K562 (cell line): ENCODE measurements around the gene SGK1. TPM values are rescaled to one million over a fixed set of nuclear protein-coding genes. Genes with fewer than 3 reads are reported as not detected.
A peak's percentile ranks its signal among the peaks of the same experiment; 100 is the strongest.

Experiments
- CBFA2T2 ChIP-seq: fragments of 450-650 bp; conservative IDR thresholded peaks from 2 replicates; pipeline ENCODE4 v1.6.1; 2017; ENCODE audit warnings: mild to moderate bottlenecking
- CBX3 ChIP-seq, 2 experiments: IDR thresholded peaks; 1 replicate in 1 of 2; 2 replicates in 1 of 2; pipeline ENCODE4 v1.6.1; 2012; ENCODE audit warnings: inconsistent platforms in 2 of 2, low read length in 2 of 2, borderline replicate concordance in 1 of 2, control low read depth in 1 of 2
- CEBPG ChIP-seq, 3 experiments: fragments of 200-800 bp in 1 of 3; sonication (Bioruptor generic) in 1 of 3; sonication (generic) in 1 of 3; formaldehyde crosslinking in 1 of 3; IDR thresholded peaks in 2 of 3; conservative IDR thresholded peaks in 1 of 3; 2 replicates each; pipeline versions ENCODE4 v1.6.1 to v1.8.0; 2016 to 2022; ENCODE audit warnings: missing compliant biosample characterization in 2 of 3, missing genetic modification characterization in 2 of 3, mild to moderate bottlenecking in 1 of 3, missing genetic modification reagents in 1 of 3
- EP300 ChIP-seq: IDR thresholded peaks from 2 replicates; pipeline ENCODE4 v1.6.1; 2012; ENCODE audit warnings: low read length, improper control_type of control experiment
- FOXA3 ChIP-seq, 2 experiments: fragments of 450-650 bp in 1 of 2; sonication (generic) in 1 of 2; formaldehyde crosslinking; IDR thresholded peaks in 1 of 2; conservative IDR thresholded peaks in 1 of 2; 2 replicates each; pipeline versions ENCODE4 v1.4.0 to v1.8.0; 2020 to 2022; ENCODE audit warnings: mild to moderate bottlenecking in 2 of 2, missing genetic modification reagents in 1 of 2
- FOXP1 ChIP-seq: sonication (generic); formaldehyde crosslinking; IDR thresholded peaks from 2 replicates; pipeline ENCODE4 v1.8.0; 2022; ENCODE audit warnings: mild to moderate bottlenecking, missing genetic modification reagents
- GABPA ChIP-seq: fragments of 200-800 bp; sonication (Bioruptor generic); conservative IDR thresholded peaks from 2 replicates; pipeline ENCODE4 v1.6.1; 2016; ENCODE audit warnings: low read depth, missing genetic modification characterization, missing compliant biosample characterization
- GATA2 ChIP-seq: sonication (generic); formaldehyde crosslinking; IDR thresholded peaks from 2 replicates; pipeline ENCODE4 v1.4.0; 2020; ENCODE audit warnings: mild to moderate bottlenecking, missing genetic modification reagents
- HNRNPLL ChIP-seq: fragments of 200-400 bp; formaldehyde crosslinking; IDR thresholded peaks from 2 replicates; pipeline ENCODE4 v1.6.1; 2017; ENCODE audit warnings: low read length, low read depth, mild to moderate bottlenecking; ENCODE audit not compliant: poor library complexity, severe bottlenecking
- KDM1A ChIP-seq, 2 experiments: fragments of 450-650 bp; IDR thresholded peaks; 2 replicates each; pipeline ENCODE4 v1.6.1; 2016; ENCODE audit warnings: mild to moderate bottlenecking in 2 of 2
- MAFG ChIP-seq: fragments of 450-650 bp; conservative IDR thresholded peaks from 2 replicates; pipeline ENCODE4 v1.6.1; 2016; ENCODE audit warnings: missing genetic modification characterization, missing compliant biosample characterization
- MAZ ChIP-seq, 2 experiments: fragments of 450-650 bp in 1 of 2; sonication (generic) in 1 of 2; formaldehyde crosslinking; IDR thresholded peaks in 1 of 2; conservative IDR thresholded peaks in 1 of 2; 2 replicates each; pipeline versions ENCODE4 v1.4.0 to v1.5.0; 2020; ENCODE audit warnings: mild to moderate bottlenecking in 1 of 2, missing genetic modification reagents in 1 of 2
- PCBP2 ChIP-seq: fragments of 200-400 bp; formaldehyde crosslinking; IDR thresholded peaks from 2 replicates; pipeline ENCODE4 v1.6.1; 2018; ENCODE audit warnings: low read length, low read depth, mild to moderate bottlenecking, moderate library complexity; ENCODE audit not compliant: poor library complexity, severe bottlenecking
- TSC22D4 ChIP-seq: fragments of 450-650 bp; IDR thresholded peaks from 2 replicates; pipeline ENCODE4 v1.6.1; 2016; ENCODE audit warnings: missing genetic modification characterization, missing biosample characterization, control low read depth
- U2AF2 ChIP-seq: fragments of 200-400 bp; formaldehyde crosslinking; optimal IDR thresholded peaks from 2 replicates; pipeline ENCODE3; 2017; ENCODE audit warnings: low read depth, mild to moderate bottlenecking, low read length
- ZNF766 ChIP-seq: fragments of 200-800 bp; sonication (Bioruptor generic); conservative IDR thresholded peaks from 2 replicates; pipeline ENCODE4 v1.6.1; 2016; ENCODE audit warnings: missing genetic modification characterization, missing compliant biosample characterization
- polyA plus RNA-seq, 8 experiments: library from polyadenylated mRNA; depleted of rRNA in 4 of 8; stranded (reverse) in 5 of 8; unstranded in 3 of 8; fragments of >200 nt; fragmentation: Nextera tagmentation in 2 of 8; fragmentation: Illumina TruSeq in 1 of 8; extraction: Ambion mirVana in 2 of 8; extraction: Trizol in 1 of 8; gene quantifications; 2 replicates each; pipeline versions ENCODE4 v1.2.1 to v1.2.3, GENCODE V29; 2011 to 2014; ENCODE audit warnings: inconsistent platforms in 1 of 8, missing spikeins in 1 of 8
- total RNA-seq, 7 experiments: library from RNA; depleted of rRNA in 6 of 7; stranded (reverse); fragments of >200 nt in 6 of 7; fragmentation: Illumina TruSeq in 2 of 7; extraction: Trizol in 2 of 7; gene quantifications; 2 replicates each; pipeline versions ENCODE4 v1.2.1 to v1.2.3, GENCODE V29; 2011 to 2021; ENCODE audit warnings: low replicate concordance in 1 of 7
- TF ChIP-seq, protein P1 (sequence below): IDR thresholded peaks from 3 replicates; pipeline ENCODE4 v1.6.1; 2011; ENCODE audit warnings: borderline replicate concordance, mild to moderate bottlenecking; ENCODE audit not compliant: insufficient read length, insufficient read depth
- TF ChIP-seq, protein P2 (sequence below), 2 experiments: IDR thresholded peaks; 2 replicates each; pipeline ENCODE4 v1.6.1; 2011; ENCODE audit warnings: borderline replicate concordance in 1 of 2, control low read depth in 1 of 2, low read depth in 1 of 2, low read length in 1 of 2, mild to moderate bottlenecking in 1 of 2, mixed read lengths in 1 of 2, moderate library complexity in 1 of 2; ENCODE audit not compliant: insufficient read depth in 1 of 2, insufficient read length in 1 of 2, poor library complexity in 1 of 2, severe bottlenecking in 1 of 2; ENCODE audit errors: extremely low read depth in 1 of 2
- TF ChIP-seq, protein P3 (sequence below): fragments of 450-650 bp; formaldehyde crosslinking; IDR thresholded peaks from 2 replicates; pipeline ENCODE4 v1.4.0; 2020; ENCODE audit warnings: mild to moderate bottlenecking, mixed read lengths
- TF ChIP-seq, protein P4 (sequence below): sonication (generic); formaldehyde crosslinking; IDR thresholded peaks from 2 replicates; pipeline ENCODE4 v1.8.0; 2022; ENCODE audit warnings: mild to moderate bottlenecking, missing genetic modification reagents

The SGK1 gene
- total and polyA plus RNA-seq, 9 of the 15 experiments (the other 6 are each of a cell fraction or from before 2014, with no cell fraction given) = 3.5 to 7.2 (median 3.9) TPM

DNA sequence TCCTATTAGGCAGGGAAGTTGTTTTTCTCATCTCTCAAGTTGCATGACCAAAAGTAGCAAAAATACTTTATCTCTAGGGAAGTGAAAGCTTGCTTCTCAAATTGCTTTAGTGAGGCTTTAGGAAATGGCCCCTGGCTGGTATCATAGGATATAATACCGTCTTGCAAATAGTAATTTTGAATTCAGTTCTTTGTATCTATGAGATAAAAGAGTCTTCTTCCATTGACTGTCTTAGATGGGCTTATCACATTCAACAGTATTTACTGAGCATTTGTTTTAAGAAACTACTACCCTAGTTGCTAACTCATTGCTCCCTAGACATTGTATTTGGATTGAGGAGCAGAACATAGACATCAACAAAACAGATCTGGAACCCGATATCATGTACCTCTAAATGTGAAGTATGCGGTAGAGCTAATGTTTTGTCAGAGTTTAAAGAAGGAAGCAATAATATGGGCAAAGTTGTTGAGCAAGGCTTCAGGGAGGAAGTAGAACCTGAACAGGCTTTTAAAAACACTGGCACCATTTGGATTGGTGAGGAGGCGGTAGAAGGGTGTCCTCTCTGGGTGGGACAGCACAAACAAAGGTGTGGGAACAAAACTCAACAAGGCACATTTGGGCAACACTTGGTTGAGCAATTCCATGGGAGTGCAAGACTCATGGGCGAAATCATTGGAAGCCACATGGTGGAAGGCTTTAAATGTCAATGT, 101.5 kb downstream of the SGK1 start (continued):
- TF ChIP-seq, protein P1, sequence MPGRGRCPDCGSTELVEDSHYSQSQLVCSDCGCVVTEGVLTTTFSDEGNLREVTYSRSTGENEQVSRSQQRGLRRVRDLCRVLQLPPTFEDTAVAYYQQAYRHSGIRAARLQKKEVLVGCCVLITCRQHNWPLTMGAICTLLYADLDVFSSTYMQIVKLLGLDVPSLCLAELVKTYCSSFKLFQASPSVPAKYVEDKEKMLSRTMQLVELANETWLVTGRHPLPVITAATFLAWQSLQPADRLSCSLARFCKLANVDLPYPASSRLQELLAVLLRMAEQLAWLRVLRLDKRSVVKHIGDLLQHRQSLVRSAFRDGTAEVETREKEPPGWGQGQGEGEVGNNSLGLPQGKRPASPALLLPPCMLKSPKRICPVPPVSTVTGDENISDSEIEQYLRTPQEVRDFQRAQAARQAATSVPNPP = no peak
- TF ChIP-seq PCBP2 (no peak), KDM1A (IDR thresholded peaks at IDR 0.05) (peak in 1 of 2 experiments; percentile 40; a peak in 1 of 4 replicates), MAZ (CRISPR knock-in tag; conservative IDR thresholded peaks at IDR 0.05 in 1 of 2, IDR thresholded peaks at IDR 0.05 in 1 of 2) (0 out of 4 replicates have a peak, but pooled peaks of 1 of the 2 experiments have one; percentile 25), HNRNPLL (no peak), ZNF766 (no peak), EP300 (peak; percentile 33; the same call in 1 of the 2 replicates), FOXP1 (CRISPR knock-in tag) (no peak), MAFG (tag) (0 out of 2 replicates have a peak, but pooled peaks have one; percentile 32), CBFA2T2 (peak; percentile 53), GATA2 (CRISPR knock-in tag) (peak; percentile 23; the same call in 1 of the 2 replicates), TSC22D4 (tag) (no peak), FOXA3 (CRISPR knock-in tag; conservative IDR thresholded peaks at IDR 0.05 in 1 of 2, IDR thresholded peaks at IDR 0.05 in 1 of 2) (peak in 1 of 2 experiments; percentile 69; a peak in 2 of 4 replicates), CEBPG (CRISPR knock-in tag; IDR thresholded peaks at IDR 0.05) (no peak), CEBPG (tag; conservative IDR thresholded peaks at IDR 0.05 in 1 of 2, IDR thresholded peaks at IDR 0.05 in 1 of 2) (peak in 1 of 2 experiments; percentile 60; a peak in 2 of 4 replicates), GABPA (tag) (no peak), U2AF2 (no peak), CBX3 (IDR thresholded peaks at IDR 0.05; ENCODE audit: borderline replicate concordance in 1 of 2, low read length in 2 of 2) (no peak)
- TF ChIP-seq, protein P2, sequence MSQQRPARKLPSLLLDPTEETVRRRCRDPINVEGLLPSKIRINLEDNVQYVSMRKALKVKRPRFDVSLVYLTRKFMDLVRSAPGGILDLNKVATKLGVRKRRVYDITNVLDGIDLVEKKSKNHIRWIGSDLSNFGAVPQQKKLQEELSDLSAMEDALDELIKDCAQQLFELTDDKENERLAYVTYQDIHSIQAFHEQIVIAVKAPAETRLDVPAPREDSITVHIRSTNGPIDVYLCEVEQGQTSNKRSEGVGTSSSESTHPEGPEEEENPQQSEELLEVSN (IDR thresholded peaks at IDR 0.05; ENCODE audit: borderline replicate concordance in 1 of 2, extremely low read depth in 1 of 2, insufficient read depth in 1 of 2, insufficient read length in 1 of 2, low read depth in 1 of 2, low read length in 1 of 2, poor library complexity in 1 of 2, severe bottlenecking in 1 of 2) = no peak
- TF ChIP-seq, protein P3, sequence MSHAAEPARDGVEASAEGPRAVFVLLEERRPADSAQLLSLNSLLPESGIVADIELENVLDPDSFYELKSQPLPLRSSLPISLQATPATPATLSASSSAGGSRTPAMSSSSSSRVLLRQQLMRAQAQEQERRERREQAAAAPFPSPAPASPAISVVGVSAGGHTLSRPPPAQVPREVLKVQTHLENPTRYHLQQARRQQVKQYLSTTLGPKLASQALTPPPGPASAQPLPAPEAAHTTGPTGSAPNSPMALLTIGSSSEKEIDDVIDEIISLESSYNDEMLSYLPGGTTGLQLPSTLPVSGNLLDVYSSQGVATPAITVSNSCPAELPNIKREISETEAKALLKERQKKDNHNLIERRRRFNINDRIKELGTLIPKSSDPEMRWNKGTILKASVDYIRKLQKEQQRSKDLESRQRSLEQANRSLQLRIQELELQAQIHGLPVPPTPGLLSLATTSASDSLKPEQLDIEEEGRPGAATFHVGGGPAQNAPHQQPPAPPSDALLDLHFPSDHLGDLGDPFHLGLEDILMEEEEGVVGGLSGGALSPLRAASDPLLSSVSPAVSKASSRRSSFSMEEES = no peak
- TF ChIP-seq, protein P4, sequence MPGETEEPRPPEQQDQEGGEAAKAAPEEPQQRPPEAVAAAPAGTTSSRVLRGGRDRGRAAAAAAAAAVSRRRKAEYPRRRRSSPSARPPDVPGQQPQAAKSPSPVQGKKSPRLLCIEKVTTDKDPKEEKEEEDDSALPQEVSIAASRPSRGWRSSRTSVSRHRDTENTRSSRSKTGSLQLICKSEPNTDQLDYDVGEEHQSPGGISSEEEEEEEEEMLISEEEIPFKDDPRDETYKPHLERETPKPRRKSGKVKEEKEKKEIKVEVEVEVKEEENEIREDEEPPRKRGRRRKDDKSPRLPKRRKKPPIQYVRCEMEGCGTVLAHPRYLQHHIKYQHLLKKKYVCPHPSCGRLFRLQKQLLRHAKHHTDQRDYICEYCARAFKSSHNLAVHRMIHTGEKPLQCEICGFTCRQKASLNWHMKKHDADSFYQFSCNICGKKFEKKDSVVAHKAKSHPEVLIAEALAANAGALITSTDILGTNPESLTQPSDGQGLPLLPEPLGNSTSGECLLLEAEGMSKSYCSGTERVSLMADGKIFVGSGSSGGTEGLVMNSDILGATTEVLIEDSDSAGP (CRISPR knock-in tag) = no peak
